A549 (cell line): ENCODE data around the gene CHST2. TPM values are rescaled to one million over a fixed set of nuclear protein-coding genes. Genes with fewer than 3 reads are reported as not detected.

Experiments used
- ATAC-seq, 2 experiments: fragments of 200-7000 bp in 1 of 2; fragments of >200 bp in 1 of 2; cut with Nextera tagmentation in 1 of 2; cut with Tn5 transposase in 1 of 2; 3 replicates each; pipeline versions ENCODE4 v1.8.0 to v1.9.1; 2018 to 2020; ENCODE audit warnings: mild to moderate bottlenecking in 1 of 2, moderate library complexity in 1 of 2
- CTCF ChIA-PET: fragments of 300-600 bp; sonication (Branson Sonifier 250); formaldehyde crosslinking; extraction: SDS; loops from one replicate; lab custom pipeline; 2021; ENCODE audit warnings: antibody characterized with exemption, inconsistent platforms; lab: Yijun Ruan, JAX
- POLR2A ChIA-PET: fragments of 350-600 bp; formaldehyde crosslinking; extraction: SDS; loops from one replicate; lab custom pipeline; 2021; ENCODE audit warnings: antibody characterized with exemption, inconsistent platforms; lab: Yijun Ruan, JAX
- DNase-seq, 2 experiments: peaks; one replicate each; pipeline versions ENCODE4 v3.0.0 to v3.0.0-alpha.2; 2011 to 2016; ENCODE audit warnings: low read depth in 1 of 2, low spot score in 1 of 2
- FAIRE-seq: peaks from 2 replicates; lab custom pipeline; 2011; peaks lifted over from hg19 to GRCh38; lab: Jason Lieb, UNC
- H3K27ac ChIP-seq, 2 experiments: fragments of >200 bp; sonication (Bioruptor Twin); formaldehyde crosslinking; 3 replicates each; pipeline ENCODE4 v1.5.1; 2016 to 2017
- H3K4me1 ChIP-seq: fragments of >200 bp; sonication (Bioruptor Twin); formaldehyde crosslinking; 3 replicates; pipeline ENCODE4 v1.6.1; 2016
- H3K4me2 ChIP-seq: fragments of >200 bp; sonication (Bioruptor Twin); formaldehyde crosslinking; 3 replicates; pipeline ENCODE4 v1.6.1; 2016
- H3K4me3 ChIP-seq: fragments of >200 bp; sonication (Bioruptor Twin); formaldehyde crosslinking; 3 replicates; pipeline ENCODE4 v1.5.1; 2016
- H3K9me3 ChIP-seq: fragments of >200 bp; sonication (Bioruptor Twin); formaldehyde crosslinking; 3 replicates; pipeline ENCODE4 v1.6.1; 2016
- CBX2 ChIP-seq: fragments of 200-600 bp; sonication (generic); IDR thresholded peaks from 2 replicates; pipeline ENCODE4 v1.6.1; 2016; ENCODE audit warnings: low read depth, mild to moderate bottlenecking, borderline replicate concordance
- CBX8 ChIP-seq: fragments of 200-600 bp; sonication (generic); IDR thresholded peaks from 2 replicates; pipeline ENCODE4 v1.6.1; 2016
- CEBPB ChIP-seq, 2 experiments: fragments of >200 bp in 1 of 2; sonication (Bioruptor Twin) in 1 of 2; formaldehyde crosslinking in 1 of 2; IDR thresholded peaks; 2 replicates each; pipeline ENCODE4 v1.6.1; 2012 to 2016
- EP300 ChIP-seq, 2 experiments: fragments of >200 bp; sonication (Bioruptor Twin); formaldehyde crosslinking; IDR thresholded peaks; 2 replicates in 1 of 2; 3 replicates in 1 of 2; pipeline ENCODE4 v1.6.1; 2016 to 2017
- ESRRA ChIP-seq: fragments of 150-350 bp; IDR thresholded peaks from 2 replicates; pipeline ENCODE4 v1.6.1; 2014; ENCODE audit warnings: mild to moderate bottlenecking, low read length, borderline replicate concordance
- FOXS1 ChIP-seq: fragments of 250-450 bp; sonication (Bioruptor Pico); IDR thresholded peaks from 2 replicates; pipeline ENCODE4 v1.5.0; 2020; ENCODE audit warnings: mild to moderate bottlenecking, moderate library complexity
- HDAC2 ChIP-seq: fragments of 200-600 bp; sonication (generic); IDR thresholded peaks from 2 replicates; pipeline ENCODE4 v1.6.1; 2016
- HES2 ChIP-seq: fragments of >200 bp; sonication (Bioruptor Twin); formaldehyde crosslinking; IDR thresholded peaks from 2 replicates; pipeline ENCODE4 v1.6.1; 2016
- HOXA7 ChIP-seq: fragments of 250-450 bp; sonication (Bioruptor Pico); IDR thresholded peaks from 2 replicates; pipeline ENCODE4 v1.5.0; 2020; ENCODE audit warnings: mild to moderate bottlenecking, moderate library complexity
- HOXB13 ChIP-seq: fragments of 250-450 bp; sonication (Bioruptor Pico); IDR thresholded peaks from 2 replicates; pipeline ENCODE4 v1.5.0; 2020; ENCODE audit warnings: low read depth, mild to moderate bottlenecking, moderate library complexity
- HOXB5 ChIP-seq: fragments of 250-450 bp; sonication (Bioruptor Pico); IDR thresholded peaks from 2 replicates; pipeline ENCODE4 v1.5.0; 2020; ENCODE audit warnings: mild to moderate bottlenecking, moderate library complexity
- JUN ChIP-seq, 2 experiments: fragments of >200 bp; sonication (Bioruptor Twin); formaldehyde crosslinking; IDR thresholded peaks; 2 replicates in 1 of 2; 3 replicates in 1 of 2; pipeline ENCODE4 v1.6.1; 2016 to 2017
- JUNB ChIP-seq: fragments of >200 bp; sonication (Bioruptor Twin); formaldehyde crosslinking; IDR thresholded peaks from 2 replicates; pipeline ENCODE4 v1.6.1; 2016
- KDM5A ChIP-seq: fragments of 200-600 bp; sonication (generic); IDR thresholded peaks from 2 replicates; pipeline ENCODE4 v1.6.1; 2016; ENCODE audit warnings: antibody characterized with exemption, mild to moderate bottlenecking
- MAFK ChIP-seq: fragments of 450-650 bp; IDR thresholded peaks from 2 replicates; pipeline ENCODE4 v1.6.1; 2014; ENCODE audit not compliant: partially characterized antibody
- MAX ChIP-seq: IDR thresholded peaks from 2 replicates; pipeline ENCODE4 v1.6.1; 2012
- NR3C1 ChIP-seq: fragments of >200 bp; sonication (Bioruptor Twin); formaldehyde crosslinking; IDR thresholded peaks from 3 replicates; pipeline ENCODE4 v1.6.1; 2017
- PBX3 ChIP-seq: IDR thresholded peaks from 2 replicates; pipeline ENCODE4 v1.6.1; 2012
- POLR2A ChIP-seq: IDR thresholded peaks from 2 replicates; pipeline ENCODE4 v1.6.1; 2012; ENCODE audit warnings: mild to moderate bottlenecking, low read length
- RAD21 ChIP-seq, 2 experiments: fragments of >200 bp in 1 of 2; sonication (Bioruptor Twin) in 1 of 2; formaldehyde crosslinking in 1 of 2; IDR thresholded peaks in 1 of 2; conservative IDR thresholded peaks in 1 of 2; 2 replicates in 1 of 2; 3 replicates in 1 of 2; pipeline ENCODE4 v1.6.1; 2012 to 2018; ENCODE audit warnings: inconsistent platforms in 1 of 2
- RCOR1 ChIP-seq: fragments of 150-350 bp; IDR thresholded peaks from 2 replicates; pipeline ENCODE4 v1.6.1; 2014; ENCODE audit warnings: antibody characterized with exemption, low read length, low read depth
- RFX5 ChIP-seq: fragments of 450-650 bp; IDR thresholded peaks from 2 replicates; pipeline ENCODE4 v1.7.1; 2014; ENCODE audit warnings: antibody characterized with exemption, mild to moderate bottlenecking, moderate library complexity
- RNF2 ChIP-seq: fragments of 200-600 bp; sonication (generic); IDR thresholded peaks from 2 replicates; pipeline ENCODE4 v1.6.1; 2016; ENCODE audit warnings: low read depth, mild to moderate bottlenecking, antibody characterized with exemption, moderate library complexity, borderline replicate concordance
- USF2 ChIP-seq: fragments of 450-650 bp; IDR thresholded peaks from 2 replicates; pipeline ENCODE4 v1.6.1; 2014; ENCODE audit warnings: antibody characterized with exemption
- ZC3H11A ChIP-seq: fragments of 450-650 bp; IDR thresholded peaks from 2 replicates; pipeline ENCODE4 v1.6.1; 2014; ENCODE audit warnings: antibody characterized with exemption, mild to moderate bottlenecking
- WGBS: methylation state at CpG from one replicate; pipeline ENCODE4 v1.1.6; 2017; ENCODE audit errors: missing lambda C conversion rate; 5-methylcytosine and 5-hydroxymethylcytosine counted together
- polyA plus RNA-seq, 4 experiments: library from polyadenylated mRNA; depleted of rRNA in 3 of 4; stranded (reverse); fragments of >200 nt; fragmentation: RNase III in 1 of 4; extraction: RNeasy Plus Mini Kit Qiagen cat#74134 plus additional on column Dnase treatment in 1 of 4; gene quantifications; 2 replicates in 3 of 4; 3 replicates in 1 of 4; pipeline ENCODE4 v1.2.3, GENCODE V29; 2011 to 2017

CHST2 gene
- polyA plus RNA-seq, 2 of the 4 experiments (the other 2 are of a cell fraction), result 0.04 to 0.26 TPM

- H3K4me3 ChIP-seq, result no peak overlapping the region
- H3K4me2 ChIP-seq, result no peak overlapping the region
- CTCF ChIA-PET, result no interaction called here
- ATAC-seq, result no peak
- WGBS, result 16% methylated on average over 3 of the region's 3 CpGs
- peaks cover 4% of the 10 kb centered on the region; the same call in 1 of the 3 replicates for H3K9me3 ChIP-seq
- H3K4me1 ChIP-seq, result no peaks in the 10 kb centered on the region
- TF ChIP-seq CBX8, result no peak
- no peak for TF ChIP-seq NR3C1
- peak; percentile 66 for TF ChIP-seq MAFK
- TF ChIP-seq, all 56 proteins: peak for 1
- no peak overlapping the region for H3K27ac ChIP-seq
- no peak for FAIRE-seq
- POLR2A ChIA-PET, result no interaction called here
- DNase-seq, result no peak
Observed at GRCh38 chr3:143171141-143171980, 51.8 kb downstream of the CHST2 start.

- no peak overlapping the region for H3K27ac ChIP-seq
- CTCF ChIA-PET, result no interaction called here
- no peak for FAIRE-seq
- H3K4me3 ChIP-seq, result no peak overlapping the region
- peaks cover 4% of the 10 kb centered on the region; the same call in 1 of the 3 replicates for H3K9me3 ChIP-seq
- DNase-seq, result no peak
- ATAC-seq, result no peak
- H3K4me2 ChIP-seq, result no peak overlapping the region
- WGBS, result 21% methylated on average over 5 of the region's 5 CpGs
- H3K4me1 ChIP-seq, result no peaks in the 10 kb centered on the region
- POLR2A ChIA-PET, result no interaction called here
- TF ChIP-seq RCOR1, result no peak
- no peak for TF ChIP-seq JUNB
- TF ChIP-seq HOXB5 (CRISPR knock-in tag), result no peak
- TF ChIP-seq RFX5, result no peak
- TF ChIP-seq EP300 (IDR thresholded peaks at IDR 0.05), result no peak
- TF ChIP-seq CEBPB (IDR thresholded peaks at IDR 0.05), result no peak
- no peak for TF ChIP-seq FOXS1
Observed at GRCh38 chr3:143172062-143172794, 52.7 kb downstream of the CHST2 start.

GRCh38 chr3:143172795-143173145, 53.2 kb downstream of the CHST2 start:
- Histone ChIP-seq H3K9me3 (peaks cover 4% of the 10 kb centered on the region; the same call in 1 of the 3 replicates), H3K4me3 (no peak overlapping the region), H3K4me2 (no peak overlapping the region), H3K4me1 (no peaks in the 10 kb centered on the region), H3K27ac (no peak overlapping the region)
- ATAC-seq (no peak), FAIRE-seq (no peak), DNase-seq (no peak)
- no peak for TF ChIP-seq HDAC2
- TF ChIP-seq KDM5A, result no peak
- TF ChIP-seq PBX3, result no peak
- TF ChIP-seq HES2, result no peak
- TF ChIP-seq FOXS1, result no peak
- TF ChIP-seq HOXA7, result no peak
- no peak for TF ChIP-seq RNF2
- TF ChIP-seq CBX2, result no peak
- no peak for TF ChIP-seq NR3C1
- TF ChIP-seq USF2, result no peak
- ChIA-PET POLR2A (no interaction called here), CTCF (no interaction called here)
- WGBS, result 24% methylated on average over 2 of the region's 2 CpGs

- FAIRE-seq, result no peak
- CTCF ChIA-PET, result no interaction called here
- WGBS, result 0% methylated on average over 1 of the region's 1 CpG
Observed at GRCh38 chr3:143173242-143173641, 53.7 kb downstream of the CHST2 start.

More at GRCh38 chr3:143173242-143173641, 53.7 kb downstream of the CHST2 start:
- POLR2A ChIA-PET, result no interaction called here
- H3K4me3 ChIP-seq, result no peak overlapping the region
- no peak for TF ChIP-seq ESRRA
- TF ChIP-seq HOXB13 (CRISPR knock-in tag), result no peak
- no peak for TF ChIP-seq POLR2A
- TF ChIP-seq RAD21 (conservative IDR thresholded peaks at IDR 0.05 in 1 of 2, IDR thresholded peaks at IDR 0.05 in 1 of 2), result no peak
- TF ChIP-seq EP300 (IDR thresholded peaks at IDR 0.05), result no peak
- TF ChIP-seq ZC3H11A, result no peak
- no peak for TF ChIP-seq MAX
- no peak for TF ChIP-seq JUN (IDR thresholded peaks at IDR 0.05)
- H3K27ac ChIP-seq, result no peak overlapping the region
- H3K4me1 ChIP-seq, result no peaks in the 10 kb centered on the region
- peaks cover 4% of the 10 kb centered on the region; the same call in 1 of the 3 replicates for H3K9me3 ChIP-seq
- no peak for DNase-seq
- H3K4me2 ChIP-seq, result no peak overlapping the region
- no peak for ATAC-seq
